Spleen (tissue), 11 donors: ENCODE measurements around the gene TSSK2. TPM values are rescaled to one million over a fixed set of nuclear protein-coding genes. Genes with fewer than 3 reads are reported as not detected.

Experiments used
- DNase-seq: peaks from one replicate; pipeline ENCODE4 v3.0.0-alpha.2; 2020
- H3K27ac ChIP-seq, 8 donors: fragments of 200-600 bp; sonication (generic) in 7 of 8; 1 replicate in 4 of 8; 2 replicates in 4 of 8; pipeline versions ENCODE4 v1.5.0 to v1.8.0; 2016 to 2021; ENCODE audit warnings: inconsistent platforms in 4 of 8, mild to moderate bottlenecking in 4 of 8, moderate library complexity in 1 of 8
- H3K27me3 ChIP-seq, 7 donors: fragments of 200-600 bp; sonication (generic) in 6 of 7; replicated peaks in 1 of 7; 1 replicate in 4 of 7; 2 replicates in 3 of 7; pipeline versions ENCODE4 v1.5.0 to v1.8.0; 2016 to 2021; ENCODE audit warnings: inconsistent platforms in 3 of 7, mild to moderate bottlenecking in 1 of 7
- H3K36me3 ChIP-seq, 6 donors: fragments of 200-600 bp; sonication (generic) in 5 of 6; 1 replicate in 4 of 6; 2 replicates in 2 of 6; pipeline versions ENCODE4 v1.5.0 to v1.8.0; 2016 to 2021; ENCODE audit warnings: inconsistent platforms in 2 of 6
- H3K4me1 ChIP-seq, 6 donors: fragments of 200-600 bp; sonication (generic) in 5 of 6; 1 replicate in 3 of 6; 2 replicates in 3 of 6; pipeline versions ENCODE4 v1.5.0 to v1.8.0; 2016 to 2021; ENCODE audit warnings: inconsistent platforms in 3 of 6
- H3K4me3 ChIP-seq, 8 donors: fragments of 200-600 bp; sonication (generic) in 7 of 8; 1 replicate in 4 of 8; 2 replicates in 4 of 8; pipeline versions ENCODE4 v1.5.0 to v1.8.0; 2016 to 2021; ENCODE audit warnings: inconsistent platforms in 4 of 8, mild to moderate bottlenecking in 4 of 8, moderate library complexity in 2 of 8
- H3K9me3 ChIP-seq, 8 donors: fragments of 200-600 bp; sonication (generic) in 7 of 8; 1 replicate in 4 of 8; 2 replicates in 4 of 8; pipeline versions ENCODE4 v1.5.0 to v1.8.0; 2016 to 2021; ENCODE audit warnings: inconsistent platforms in 4 of 8
- CTCF ChIP-seq, 11 experiments: fragments of 200-600 bp in 7 of 11; fragments of 450-650 bp in 4 of 11; sonication (generic) in 4 of 11; IDR thresholded peaks in 8 of 11; conservative IDR thresholded peaks in 3 of 11; 1 replicate in 7 of 11; 2 replicates in 4 of 11; pipeline versions ENCODE4 v1.4.0 to v1.8.0; 2016 to 2021; ENCODE audit warnings: antibody characterized with exemption in 11 of 11, inconsistent platforms in 4 of 11, mild to moderate bottlenecking in 1 of 11
- POLR2A ChIP-seq, 3 donors: fragments of 450-650 bp; IDR thresholded peaks; one replicate each; pipeline ENCODE4 v1.5.1; 2017; ENCODE audit warnings: antibody characterized with exemption in 3 of 3, mild to moderate bottlenecking in 1 of 3
- POLR2AphosphoS5 ChIP-seq, 3 donors: sonication (generic); formaldehyde crosslinking; IDR thresholded peaks; one replicate each; pipeline ENCODE4 v1.5.1; 2017; ENCODE audit warnings: antibody characterized with exemption in 3 of 3
- WGBS, 5 donors: extraction: QIAGEN DNeasy Blood & Tissue Kit in 3 of 5; methylation state at CpG; one replicate each; pipeline versions ENCODE4 v1.1.5 to v1.1.7; 2013 to 2018; 5-methylcytosine and 5-hydroxymethylcytosine counted together
- intact Hi-C: fragments of 100-400 bp; cut with DNase I; formaldehyde crosslinking; loops from one replicate; pipeline ENCODE4 v1.15.0; 2023; ENCODE audit warnings: low total_unique reads
- polyA plus RNA-seq, 3 donors: library from polyadenylated mRNA; stranded (reverse); fragments of 200-250 nt; gene quantifications; one replicate each; pipeline ENCODE4 v1.2.1, GENCODE V29; 2013
- total RNA-seq, 7 donors: library from RNA; depleted of rRNA in 3 of 7; stranded (reverse); fragments of >200 nt in 3 of 7; fragmentation: NEBNext Ultra II Directional in 4 of 7; extraction: Animal tissue kit (Norgen Biotek cat#: 25700) in 4 of 7; gene quantifications; one replicate each; pipeline versions ENCODE4 v1.1.0 to v1.2.1, GENCODE V29; 2016 to 2021
- donor health status: healthy with polysubstance abuse.
- donor health status: DM: no; HTN: no; CAD: no; lungs with moderate emphysema.
- donor health status: DM: no; HTN: no; CAD: no.
- donor health status: Bipolar disorder and iron deficiency.
- donor health status: healthy.
- donor health status: DM: no; HTN: no; CAD: no.
- donor health status: DM: yes; HTN: yes; CAD: no.

Gene TSSK2
- total and polyA plus RNA-seq, 10 donors: 0.03 to 0.06 TPM; not detected in 8

- TF ChIP-seq POLR2A (IDR thresholded peaks at IDR 0.05): no peak
- TF ChIP-seq CTCF (IDR thresholded peaks at IDR 0.05 in 8 of 11, conservative IDR thresholded peaks at IDR 0.05 in 3 of 11): no peak
- no peak for TF ChIP-seq POLR2AphosphoS5 (IDR thresholded peaks at IDR 0.05)
- intact Hi-C loops: loop anchor here (10.0 kb wide), 1 partner anchor 57 kb away; no protein-coding TSS in a partner anchor
- DNase-seq: no peak
- Histone ChIP-seq H3K9me3 (no peaks in the 10 kb centered on the region), H3K4me3 (no peak overlapping the region), H3K27me3 (no peaks in the 10 kb centered on the region), H3K36me3 (peaks cover 0 to 6% (median 0%) of the 10 kb centered on the region in 6 donors), H3K4me1 (peaks cover 18 to 91% (median 62%) of the 10 kb centered on the region in 6 donors), H3K27ac (peak overlapping the region in 3 of 8 donors; percentile 85 to 95 (median 91))
- 95 to 98% (median 96%) methylated on average over 8 of the region's 8 CpGs for WGBS, 5 donors
Observed at GRCh38 chr22:19107730-19108074, 23.4 kb upstream of the TSSK2 start.

- intact Hi-C loops: loop anchor here (10.0 kb wide), 1 partner anchor 56 kb away; no protein-coding TSS in a partner anchor
Observed at GRCh38 chr22:19108807-19109197, 22.3 kb upstream of the TSSK2 start.

GRCh38 chr22:19109198-19110063, 21.7 kb upstream of the TSSK2 start:
- WGBS, 5 donors: 24 to 31% (median 25%) methylated on average over 7 of the region's 7 CpGs
- intact Hi-C loops: loop anchor here (10.0 kb wide), 1 partner anchor 55 kb away; no protein-coding TSS in a partner anchor
- H3K27ac ChIP-seq: peak overlapping the region; percentile 75 to 95 (median 86)
- TF ChIP-seq POLR2AphosphoS5 (IDR thresholded peaks at IDR 0.05): no peak
- no peak for TF ChIP-seq POLR2A (IDR thresholded peaks at IDR 0.05)
- no peak for TF ChIP-seq CTCF (IDR thresholded peaks at IDR 0.05 in 8 of 11, conservative IDR thresholded peaks at IDR 0.05 in 3 of 11)
- no peak for DNase-seq
- H3K4me1 ChIP-seq: peaks cover 18 to 100% (median 62%) of the 10 kb centered on the region in 6 donors
- no peaks in the 10 kb centered on the region for H3K9me3 ChIP-seq
- H3K27me3 ChIP-seq: no peaks in the 10 kb centered on the region
- peak overlapping the region in 3 of 8 donors; percentile 5 to 50 (median 6) for H3K4me3 ChIP-seq
- peaks cover 0 to 6% (median 0%) of the 10 kb centered on the region in 6 donors for H3K36me3 ChIP-seq

More at GRCh38 chr22:19108807-19109197, 22.3 kb upstream of the TSSK2 start:
- 38 to 84% (median 62%) methylated on average over 3 of the region's 3 CpGs for WGBS, 5 donors
- no peak for DNase-seq
- no peaks in the 10 kb centered on the region for H3K9me3 ChIP-seq
- no peaks in the 10 kb centered on the region for H3K27me3 ChIP-seq
- peak overlapping the region; percentile 75 to 95 (median 86) for H3K27ac ChIP-seq
- H3K4me1 ChIP-seq: peaks cover 18 to 100% (median 63%) of the 10 kb centered on the region in 6 donors
- H3K4me3 ChIP-seq: peak overlapping the region in 1 of 8 donors; percentile 50
- no peak for TF ChIP-seq POLR2AphosphoS5 (IDR thresholded peaks at IDR 0.05)
- TF ChIP-seq POLR2A (IDR thresholded peaks at IDR 0.05): no peak
- TF ChIP-seq CTCF (IDR thresholded peaks at IDR 0.05 in 8 of 11, conservative IDR thresholded peaks at IDR 0.05 in 3 of 11): no peak
- H3K36me3 ChIP-seq: peaks cover 0 to 6% (median 0%) of the 10 kb centered on the region in 6 donors

- DNase-seq: no peak
- intact Hi-C loops: no loop called here
Observed at GRCh38 chr22:19110064-19110458, 21.0 kb upstream of the TSSK2 start.

More at GRCh38 chr22:19110064-19110458, 21.0 kb upstream of the TSSK2 start:
- Histone ChIP-seq H3K4me3 (peak overlapping the region in 3 of 8 donors; percentile 5 to 50 (median 6)), H3K27ac (peak overlapping the region; percentile 75 to 95 (median 86)), H3K27me3 (no peaks in the 10 kb centered on the region), H3K4me1 (peaks cover 18 to 100% (median 65%) of the 10 kb centered on the region in 6 donors), H3K9me3 (no peaks in the 10 kb centered on the region), H3K36me3 (peaks cover 0 to 6% (median 0%) of the 10 kb centered on the region in 6 donors)
- 18 to 48% (median 39%) methylated on average over 4 of the region's 4 CpGs for WGBS, 5 donors
- TF ChIP-seq CTCF (IDR thresholded peaks at IDR 0.05 in 8 of 11, conservative IDR thresholded peaks at IDR 0.05 in 3 of 11) (no peak), POLR2A (IDR thresholded peaks at IDR 0.05) (no peak), POLR2AphosphoS5 (IDR thresholded peaks at IDR 0.05) (no peak)
